Epithelial cell of prostate (primary cell): Measurements from ENCODE around the gene FBXW7.
A peak's percentile ranks its signal among the peaks of the same experiment; 100 is the strongest.

ENCODE experiments used
- DNase-seq: peaks from one replicate; pipeline ENCODE4 v3.0.0-alpha.2; 2011; ENCODE audit warnings: low read depth, low spot score
- H3K27ac ChIP-seq: fragments of 450-650 bp; 2 replicates; pipeline ENCODE4 v1.5.1; 2017; ENCODE audit warnings: mild to moderate bottlenecking

Gene FBXW7, protein sequence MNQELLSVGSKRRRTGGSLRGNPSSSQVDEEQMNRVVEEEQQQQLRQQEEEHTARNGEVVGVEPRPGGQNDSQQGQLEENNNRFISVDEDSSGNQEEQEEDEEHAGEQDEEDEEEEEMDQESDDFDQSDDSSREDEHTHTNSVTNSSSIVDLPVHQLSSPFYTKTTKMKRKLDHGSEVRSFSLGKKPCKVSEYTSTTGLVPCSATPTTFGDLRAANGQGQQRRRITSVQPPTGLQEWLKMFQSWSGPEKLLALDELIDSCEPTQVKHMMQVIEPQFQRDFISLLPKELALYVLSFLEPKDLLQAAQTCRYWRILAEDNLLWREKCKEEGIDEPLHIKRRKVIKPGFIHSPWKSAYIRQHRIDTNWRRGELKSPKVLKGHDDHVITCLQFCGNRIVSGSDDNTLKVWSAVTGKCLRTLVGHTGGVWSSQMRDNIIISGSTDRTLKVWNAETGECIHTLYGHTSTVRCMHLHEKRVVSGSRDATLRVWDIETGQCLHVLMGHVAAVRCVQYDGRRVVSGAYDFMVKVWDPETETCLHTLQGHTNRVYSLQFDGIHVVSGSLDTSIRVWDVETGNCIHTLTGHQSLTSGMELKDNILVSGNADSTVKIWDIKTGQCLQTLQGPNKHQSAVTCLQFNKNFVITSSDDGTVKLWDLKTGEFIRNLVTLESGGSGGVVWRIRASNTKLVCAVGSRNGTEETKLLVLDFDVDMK

DNA sequence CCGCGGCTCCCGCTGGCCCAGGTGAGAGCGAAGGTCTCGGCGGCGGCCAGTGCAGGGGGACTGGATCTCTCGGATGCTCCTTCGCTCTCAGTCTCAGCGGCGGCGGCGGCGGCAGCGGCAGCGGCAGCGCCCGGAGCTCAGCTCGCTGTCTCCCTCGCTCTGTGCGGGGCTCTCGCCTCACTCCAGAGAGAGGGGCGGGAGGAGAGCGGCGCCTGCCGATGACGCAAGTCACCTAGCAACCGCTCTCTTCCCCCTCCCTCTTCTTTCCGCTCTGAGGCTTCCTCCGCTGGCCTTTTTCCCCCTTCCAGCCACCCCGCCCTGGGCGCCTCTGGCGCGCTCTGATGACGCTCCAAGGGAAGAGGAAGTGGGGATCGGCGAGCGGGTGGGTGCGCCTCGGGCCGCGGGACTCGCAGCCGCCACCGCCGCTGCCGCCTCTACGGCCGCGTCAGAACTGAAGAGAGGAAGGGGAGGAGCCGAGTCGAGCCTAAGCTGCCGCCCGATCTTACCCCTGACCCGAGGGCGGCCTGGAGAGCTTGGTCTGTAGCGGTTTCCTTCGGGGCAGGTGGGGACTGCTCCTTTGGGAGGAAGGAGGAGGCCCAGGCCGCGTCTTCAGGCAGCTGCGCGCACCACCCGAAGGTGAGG is at the start of gene FBXW7:
Gene FBXW7 (minus strand): TSS at position 190 of the 642 bp plus-strand sequence. CDS start 124,289 bp downstream, outside the sequence.
- DNase-seq = peak; percentile 93
- peak within 1 kb of the TSS; percentile 97 for H3K27ac ChIP-seq

DNA sequence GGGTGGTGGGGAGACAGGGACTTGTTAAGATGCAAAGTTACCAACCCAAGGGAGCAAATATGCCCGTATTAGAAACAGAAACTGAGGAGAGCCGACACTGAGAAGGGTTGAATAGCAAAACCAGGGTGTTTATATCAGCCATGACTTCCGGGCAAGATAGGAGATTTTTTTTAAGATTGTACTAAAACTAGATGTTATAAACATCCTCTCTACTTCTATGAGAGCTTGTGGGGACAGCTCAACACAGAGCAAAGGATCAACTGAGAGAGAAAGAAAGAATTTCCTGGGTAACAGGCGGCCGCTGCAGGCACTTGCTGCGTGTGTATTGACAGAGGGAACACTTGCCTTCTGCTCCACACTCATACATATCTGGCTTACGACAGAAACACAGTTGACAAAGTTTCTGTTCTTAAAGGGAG is 49.1 kb upstream of the FBXW7 start:
- no peak overlapping the region for H3K27ac ChIP-seq
- no peak for DNase-seq

DNA sequence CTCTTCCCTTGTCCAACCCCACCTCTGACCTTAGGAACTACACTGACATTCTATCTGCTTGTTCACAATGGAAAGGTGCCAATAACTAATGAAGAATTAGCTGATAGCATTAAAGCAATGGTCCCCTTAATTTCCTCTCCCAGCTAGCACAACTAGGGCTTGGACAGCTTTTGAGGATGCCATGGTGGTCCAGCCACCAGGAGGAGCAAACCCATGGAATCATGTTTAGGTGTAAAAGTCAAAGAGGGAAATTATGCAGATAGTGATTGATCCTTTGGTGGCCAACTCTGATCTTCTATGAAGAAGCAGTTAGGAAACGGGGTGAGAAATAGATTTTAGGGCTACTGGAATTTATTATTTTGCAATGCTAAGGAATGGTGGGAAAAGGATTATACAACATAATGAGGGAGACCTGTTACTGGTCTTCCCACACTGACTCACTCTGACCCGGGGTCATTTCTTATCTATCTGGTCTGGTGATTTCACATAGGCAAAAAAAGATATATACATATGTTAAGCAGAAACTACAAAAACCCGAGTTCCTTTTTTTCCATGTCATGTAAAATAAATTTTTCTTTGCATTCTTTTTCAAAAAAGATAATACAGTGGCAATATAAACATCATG is 45.8 kb upstream of the FBXW7 start:
- no peak for DNase-seq
- no peak overlapping the region for H3K27ac ChIP-seq

DNA sequence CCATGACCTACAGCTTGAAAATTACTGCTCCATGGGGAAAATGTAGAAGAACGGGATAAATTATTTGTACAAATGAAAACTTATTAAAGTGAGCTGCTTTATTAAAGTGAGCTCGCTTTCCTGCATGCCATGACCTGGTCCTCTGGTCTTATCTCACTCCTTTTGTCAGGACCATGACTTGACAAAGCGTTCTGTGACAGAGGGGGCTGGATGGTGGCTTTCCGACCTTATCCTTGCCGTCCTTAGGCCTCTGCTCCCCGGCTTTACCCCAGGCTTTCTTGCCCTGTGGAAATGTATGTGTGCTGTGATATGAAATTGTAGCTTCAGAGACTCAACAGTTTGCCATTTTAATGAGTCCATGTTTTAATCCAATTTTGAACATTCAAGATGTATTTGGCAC is 44.0 kb upstream of the FBXW7 start:
- DNase-seq = no peak

DNA sequence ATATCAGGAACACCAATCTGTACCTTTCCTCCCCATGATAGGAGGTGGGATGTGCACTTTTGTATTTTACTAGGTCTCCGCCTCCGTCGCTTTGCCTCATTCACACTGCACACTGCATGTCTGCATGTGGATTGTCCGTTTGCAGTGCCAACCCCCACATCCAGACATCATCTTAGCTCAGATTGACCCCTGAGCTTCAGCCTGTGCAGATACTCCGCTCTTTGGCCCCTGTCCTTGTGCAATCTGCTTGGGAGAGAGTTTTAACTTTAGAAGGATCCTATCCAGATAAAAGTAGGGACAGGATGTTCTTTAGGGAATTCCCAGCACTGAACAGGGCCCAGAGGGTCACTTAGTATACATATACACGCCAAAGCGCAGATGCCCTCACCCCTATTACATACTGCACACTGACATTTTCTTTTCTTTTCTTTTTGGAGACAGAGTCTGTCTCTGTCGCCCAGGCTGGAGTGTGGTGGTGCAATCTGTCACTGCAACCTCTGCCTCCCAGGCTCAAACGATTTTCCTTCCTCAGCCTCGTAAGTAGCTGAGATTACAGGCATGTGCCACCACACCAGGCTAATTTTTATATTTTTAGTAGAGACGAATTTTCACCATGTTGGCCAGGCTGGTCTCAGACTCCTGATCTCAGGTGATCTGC is 43.3 kb upstream of the FBXW7 start:
- no peak for DNase-seq
- H3K27ac ChIP-seq = no peak overlapping the region

More for the DNA sequence above, 44.0 kb upstream of the FBXW7 start:
- H3K27ac ChIP-seq = no peak overlapping the region

DNA sequence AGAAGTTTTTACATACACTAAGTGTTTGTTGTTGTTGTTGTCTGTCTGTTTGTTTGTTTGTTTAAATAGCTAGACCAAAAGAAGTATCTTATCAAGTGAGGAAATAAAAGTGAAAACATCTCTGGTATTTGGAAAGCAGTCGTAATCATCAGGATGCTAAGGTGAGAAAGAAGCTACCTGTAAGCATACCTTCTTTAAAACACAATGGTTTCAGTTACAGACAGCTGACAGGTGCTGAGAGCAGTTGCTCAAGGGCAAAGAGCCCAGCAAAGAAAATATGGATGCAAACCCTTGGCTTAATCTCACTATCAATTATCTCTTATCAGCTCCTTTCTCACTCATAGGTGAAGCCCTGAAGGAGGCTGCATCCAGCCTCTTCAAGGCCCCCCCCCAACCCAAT is 42.8 kb upstream of the FBXW7 start:
- no peak for DNase-seq
- H3K27ac ChIP-seq = no peak overlapping the region

DNA sequence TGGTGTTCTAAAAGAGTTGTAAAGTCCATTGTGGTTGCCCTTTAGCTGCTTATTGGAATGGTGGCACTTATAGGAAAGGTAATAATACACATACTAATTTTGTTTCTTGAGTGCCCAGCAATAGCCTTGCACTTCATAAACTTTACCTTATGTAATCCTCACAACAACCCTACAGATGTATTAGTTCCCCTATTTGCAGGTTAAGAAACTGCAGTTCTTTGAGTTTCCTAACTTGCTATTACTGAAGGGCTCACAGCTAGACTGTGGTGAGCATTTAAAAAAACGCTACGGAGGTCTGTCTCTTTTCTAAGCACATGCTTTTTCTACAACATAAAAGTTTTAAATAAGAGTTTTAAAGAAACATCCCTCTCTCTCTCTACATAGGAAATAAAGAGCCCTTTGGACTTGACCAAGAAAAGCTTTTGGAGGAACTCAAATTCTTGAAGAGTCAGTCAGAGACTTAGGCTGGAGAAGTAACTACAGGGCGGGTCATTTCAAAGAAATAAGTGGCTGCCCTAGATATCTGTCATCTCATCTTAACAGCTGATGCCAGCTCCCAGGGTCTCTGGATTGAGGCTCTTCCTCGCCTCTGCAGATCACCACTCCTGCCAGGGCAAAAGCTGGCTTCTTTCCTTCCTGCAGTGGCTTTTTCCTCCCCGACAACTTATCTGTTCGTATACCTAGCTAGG is 42.0 kb upstream of the FBXW7 start:
- no peak overlapping the region for H3K27ac ChIP-seq
- DNase-seq = no peak

DNA sequence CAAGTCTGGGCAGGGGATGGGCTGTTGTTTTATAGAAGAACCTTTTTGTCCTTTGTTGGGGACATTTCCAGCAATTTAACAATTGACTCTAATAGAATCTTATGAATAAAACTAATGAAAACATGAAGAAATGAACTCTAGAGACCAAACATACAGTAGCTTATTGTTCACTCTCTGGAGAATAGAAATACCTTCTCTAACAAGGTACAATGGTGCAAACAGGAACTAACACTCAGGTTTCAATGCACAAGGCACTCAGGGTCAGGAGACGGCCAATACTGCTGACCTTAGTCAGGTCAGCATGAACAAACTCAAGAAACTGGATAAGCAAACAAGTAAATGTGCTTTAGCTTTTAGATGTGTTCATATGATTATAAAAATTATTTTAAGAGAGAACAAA is 39.6 kb upstream of the FBXW7 start:
- no peak for DNase-seq
- H3K27ac ChIP-seq = no peak overlapping the region

DNA sequence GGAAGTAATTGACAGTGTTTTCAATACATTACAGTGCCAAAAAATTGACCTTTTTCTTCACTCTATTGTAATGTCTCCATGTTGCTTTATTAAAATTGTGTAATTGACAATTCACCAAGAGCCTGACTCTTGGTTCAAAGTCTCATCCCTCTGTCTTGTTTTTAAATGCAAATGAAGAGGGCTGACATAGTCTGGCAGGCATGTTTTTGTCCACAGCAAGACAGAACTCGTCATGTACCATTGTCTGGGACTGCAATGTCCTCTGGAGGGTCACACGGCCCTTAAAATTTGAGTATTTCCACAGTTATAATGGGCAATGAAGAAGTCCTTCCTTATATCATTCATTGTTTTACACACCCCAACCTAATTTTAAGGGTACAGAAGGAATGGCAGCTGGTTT is 38.0 kb upstream of the FBXW7 start:
- peak overlapping the region; percentile 83 for H3K27ac ChIP-seq
- DNase-seq = no peak

DNA sequence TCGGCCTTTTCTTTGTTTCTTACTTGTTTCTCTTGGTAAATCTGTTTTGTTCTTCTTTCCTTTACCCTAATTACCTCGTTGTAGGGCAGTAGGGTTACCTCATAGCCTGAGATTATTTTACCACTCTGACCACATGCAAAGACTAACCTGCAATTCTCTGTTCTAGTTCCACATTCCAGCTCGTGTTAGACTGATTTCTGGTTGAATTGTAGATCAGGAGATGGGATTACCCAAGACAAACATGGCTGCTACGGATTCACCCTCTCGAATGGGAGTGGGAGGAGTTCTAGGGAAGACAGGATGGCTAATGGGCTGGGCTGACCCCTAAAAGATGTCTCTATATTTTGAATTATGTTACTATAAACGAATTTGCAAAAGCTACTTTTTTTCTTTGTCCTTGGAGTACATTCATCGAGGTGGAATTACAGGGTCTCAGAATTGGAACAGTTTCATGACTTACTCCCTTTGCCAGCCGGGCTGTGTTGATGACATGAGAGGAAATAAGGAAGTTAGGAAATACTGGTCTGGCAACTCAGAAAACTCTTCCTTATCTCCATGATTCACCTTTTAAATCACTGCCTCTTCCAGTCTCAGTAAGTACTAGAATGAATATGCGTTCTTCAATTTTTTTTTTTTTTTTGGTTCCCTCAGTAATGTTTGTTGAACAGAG is 36.7 kb upstream of the FBXW7 start:
- peak overlapping the region; percentile 83 for H3K27ac ChIP-seq
- peak; percentile 61 for DNase-seq

DNA sequence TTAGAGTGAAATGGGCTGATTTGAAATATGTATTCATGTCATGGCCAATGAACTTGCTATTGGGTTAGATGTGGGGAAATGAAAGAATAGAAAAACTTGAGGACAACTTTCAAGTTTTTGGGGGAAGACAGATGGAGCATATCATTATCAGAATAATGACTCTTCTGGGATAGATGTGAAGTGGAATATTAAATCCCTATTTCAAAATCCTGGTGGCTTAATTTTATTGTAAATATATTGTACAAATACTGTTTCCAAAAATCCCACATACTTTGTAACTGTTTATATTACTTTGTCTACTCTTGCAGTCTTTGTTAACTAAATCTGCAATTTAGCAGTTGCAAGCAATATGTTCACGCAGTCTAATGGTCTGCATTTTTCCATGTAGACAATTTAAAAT is 35.9 kb upstream of the FBXW7 start:
- H3K27ac ChIP-seq = peak overlapping the region; percentile 83
- DNase-seq = no peak

DNA sequence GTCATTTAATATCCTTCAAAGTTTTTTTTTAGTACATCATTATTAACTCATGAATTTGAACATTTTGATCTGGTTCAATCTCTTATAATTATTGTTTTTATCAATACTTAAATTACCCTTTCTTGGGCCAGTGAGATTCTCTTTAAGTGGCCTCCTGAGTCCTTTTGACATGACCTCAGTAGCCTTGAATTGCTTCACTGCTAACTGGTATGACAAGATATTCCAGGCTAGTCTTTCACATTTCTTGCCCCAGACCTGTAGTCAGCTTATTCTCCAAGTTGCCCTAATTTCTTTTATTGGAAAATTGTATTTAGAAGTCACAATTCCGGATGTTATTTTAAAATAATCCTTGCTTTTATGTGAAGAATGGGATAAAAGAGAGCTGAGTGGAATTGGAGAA is 35.4 kb upstream of the FBXW7 start:
- no peak for DNase-seq
- H3K27ac ChIP-seq = peak overlapping the region; percentile 83

DNA sequence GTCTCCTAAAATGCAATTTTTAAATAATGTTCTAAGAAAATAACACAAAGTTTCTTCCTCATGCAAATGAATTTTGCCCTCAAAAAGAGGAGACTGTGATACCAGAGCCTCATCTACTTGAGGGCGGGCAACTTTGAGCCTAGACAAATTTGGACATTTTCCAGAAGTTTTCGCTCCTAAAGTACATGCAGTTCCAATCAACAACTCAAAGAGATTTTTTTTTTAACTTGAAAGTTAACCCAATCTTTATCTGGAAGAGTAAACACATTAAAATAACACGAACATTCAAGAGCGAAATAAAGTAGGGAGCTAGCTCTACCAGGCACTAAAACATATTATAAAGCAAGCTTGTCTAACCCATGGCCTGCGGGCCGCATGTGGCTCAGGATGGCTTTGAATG is 29.4 kb upstream of the FBXW7 start:
- H3K27ac ChIP-seq = no peak overlapping the region
- no peak for DNase-seq

DNA sequence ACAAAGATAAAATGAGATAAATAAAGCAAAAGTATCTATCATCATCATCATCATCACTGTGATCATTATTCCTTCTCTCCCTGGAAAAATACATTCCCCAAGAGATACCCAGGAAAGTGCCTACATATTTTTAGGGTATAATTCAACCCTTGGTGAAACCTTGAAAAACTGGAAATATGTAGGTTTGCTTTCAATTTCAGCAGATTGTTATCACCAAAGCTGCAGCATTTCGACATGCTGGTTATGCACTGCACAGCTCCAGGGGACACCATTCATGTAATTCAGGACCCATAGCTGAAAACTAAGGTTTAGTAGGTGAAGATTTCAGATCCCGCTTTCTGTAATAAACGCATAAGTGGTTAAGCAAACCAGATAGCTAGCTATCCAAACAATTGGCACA is 28.4 kb upstream of the FBXW7 start:
- no peak overlapping the region for H3K27ac ChIP-seq
- DNase-seq = no peak

DNA sequence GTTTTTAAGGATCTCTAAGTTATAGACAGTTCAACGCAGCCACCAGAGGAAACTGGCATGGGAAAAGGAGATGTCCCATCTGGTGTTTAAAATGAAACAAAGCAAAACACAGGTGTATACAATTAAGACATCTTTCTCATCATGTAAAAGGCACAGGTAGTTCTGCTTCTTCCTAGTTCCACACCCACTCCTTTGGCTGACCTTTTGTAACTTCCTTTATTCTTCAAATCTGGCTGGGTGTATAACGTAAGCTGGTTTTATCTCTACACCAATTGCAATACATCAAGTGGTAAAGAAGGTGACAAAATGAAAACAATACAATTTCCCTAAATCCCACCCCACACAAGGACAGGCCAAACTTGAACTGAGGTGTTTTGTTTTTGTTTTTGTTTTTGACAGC is 27.3 kb upstream of the FBXW7 start:
- DNase-seq = no peak
- H3K27ac ChIP-seq = no peak overlapping the region

DNA sequence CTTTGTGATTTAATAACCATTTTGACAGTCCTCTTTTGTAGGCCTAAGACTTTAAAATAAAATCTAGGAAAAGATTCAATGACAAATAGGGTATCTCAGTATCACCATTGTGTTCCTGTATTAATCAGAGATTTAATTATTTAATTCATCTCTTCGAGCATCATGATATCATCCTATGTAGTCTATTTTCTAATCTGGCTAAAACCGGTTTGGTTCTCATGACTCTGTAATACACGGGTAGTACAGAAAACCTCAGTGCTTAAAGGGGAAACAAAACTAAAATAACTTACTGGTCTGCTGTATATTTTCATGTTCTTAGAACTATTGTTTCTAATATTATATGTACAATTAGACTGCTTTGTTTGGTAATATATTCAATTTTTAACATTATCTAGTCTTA is 23.7 kb upstream of the FBXW7 start:
- DNase-seq = no peak
- no peak overlapping the region for H3K27ac ChIP-seq

DNA sequence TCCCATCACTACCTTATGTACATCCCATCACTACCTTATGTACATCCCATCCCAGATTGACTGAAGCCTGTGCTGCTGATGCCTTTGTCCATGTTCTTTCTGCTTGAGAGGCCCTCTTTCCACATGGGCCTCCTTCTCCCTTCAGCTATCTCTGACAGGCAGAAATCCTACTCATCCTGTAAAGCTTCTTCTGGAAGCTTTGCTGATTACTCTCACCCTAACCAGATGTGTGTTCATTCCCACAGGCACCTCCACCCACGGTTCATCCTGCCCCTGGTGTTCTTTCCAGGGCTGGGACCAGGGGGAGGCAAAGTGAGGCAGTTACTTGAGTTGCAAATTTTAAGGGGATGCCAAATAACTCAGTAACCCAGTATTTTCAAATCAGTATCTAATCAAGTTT is 22.5 kb upstream of the FBXW7 start:
- no peak for DNase-seq

DNA sequence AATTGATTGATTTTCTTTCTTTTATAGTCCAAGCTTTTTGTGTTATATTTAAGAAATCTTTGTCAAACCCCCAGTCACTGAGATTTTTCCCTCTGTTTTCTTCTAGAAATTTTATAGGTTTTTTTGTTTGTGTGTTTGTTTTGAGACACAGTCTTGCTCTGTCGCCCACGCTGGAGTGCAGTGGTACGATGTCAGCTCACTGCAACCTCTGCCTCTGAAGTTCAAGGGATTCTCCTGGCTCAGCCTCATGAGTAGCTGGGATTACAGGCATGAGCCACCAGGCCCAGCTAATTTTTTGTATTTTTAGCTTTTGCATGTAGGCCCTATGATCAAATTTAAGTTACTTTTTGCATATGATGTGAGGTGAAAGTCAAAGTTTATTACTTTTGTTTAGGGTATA is 20.9 kb upstream of the FBXW7 start:
- DNase-seq = no peak
- no peak overlapping the region for H3K27ac ChIP-seq

More for the DNA sequence above, 22.5 kb upstream of the FBXW7 start:
- no peak overlapping the region for H3K27ac ChIP-seq

DNA sequence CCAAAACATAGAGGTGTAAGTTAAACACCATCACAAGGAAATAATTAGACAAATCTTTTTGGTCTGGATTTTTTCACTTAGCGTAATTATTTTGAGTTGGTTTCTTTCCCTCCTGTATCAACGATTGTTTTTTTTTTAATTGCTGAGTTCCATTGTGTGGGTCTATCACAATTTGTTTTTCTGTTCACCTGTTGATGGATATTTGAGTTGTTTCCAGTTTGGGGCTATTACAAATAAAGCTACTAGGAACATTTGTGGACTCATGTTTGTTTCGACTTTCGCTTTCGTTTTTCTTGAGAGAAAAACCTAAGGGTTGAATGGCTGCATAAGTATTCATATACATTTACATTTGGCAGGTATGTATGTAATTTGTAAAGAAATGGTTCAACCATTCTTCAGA is 20.4 kb upstream of the FBXW7 start:
- no peak for DNase-seq
- no peak overlapping the region for H3K27ac ChIP-seq
